GM19193 (cell line): Measurements from ENCODE around the gene SSBP4.

Experiments used
- POLR2A ChIP-seq: IDR thresholded peaks from 4 replicates; pipeline ENCODE4 v1.6.1; 2011; ENCODE audit not compliant: insufficient read depth, insufficient read length; ENCODE audit errors: extremely low read depth

SSBP4 gene

DNA sequence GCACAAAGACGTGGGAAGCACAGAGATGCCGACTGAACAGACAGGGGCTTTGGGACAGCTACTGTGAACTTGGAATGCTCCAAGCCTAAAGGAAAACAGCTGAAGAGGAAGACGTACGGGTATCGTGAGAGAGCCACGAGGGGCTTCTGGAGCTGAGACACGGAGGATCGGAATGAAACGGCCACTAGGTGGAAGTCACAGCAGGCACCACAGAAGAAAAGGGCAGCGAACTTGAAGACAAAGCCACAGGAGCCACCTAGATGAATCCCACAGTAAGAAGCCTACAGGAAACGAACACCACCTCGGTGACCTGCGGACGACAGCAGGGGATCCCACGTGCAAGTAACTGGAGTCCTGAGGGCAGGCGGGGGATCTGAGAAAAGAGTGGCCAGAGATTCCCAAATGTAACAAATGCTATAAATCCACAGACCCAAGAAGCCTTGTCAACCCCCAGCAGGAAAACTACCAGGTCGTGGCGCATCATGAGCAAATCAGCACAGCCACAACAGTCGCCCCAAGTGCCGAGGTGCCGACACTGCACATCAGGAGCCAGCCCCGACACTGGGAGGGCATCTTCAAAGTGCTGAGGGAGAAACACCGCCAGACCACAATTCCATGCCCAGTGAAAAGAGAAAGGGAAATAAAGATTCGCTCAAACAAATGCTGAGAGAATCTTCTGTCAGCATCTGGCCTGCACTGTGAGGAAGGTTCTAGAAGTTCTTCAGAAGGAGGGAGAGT lies 58.0 kb downstream of the SSBP4 start:
- TF ChIP-seq POLR2A, result no peak

DNA sequence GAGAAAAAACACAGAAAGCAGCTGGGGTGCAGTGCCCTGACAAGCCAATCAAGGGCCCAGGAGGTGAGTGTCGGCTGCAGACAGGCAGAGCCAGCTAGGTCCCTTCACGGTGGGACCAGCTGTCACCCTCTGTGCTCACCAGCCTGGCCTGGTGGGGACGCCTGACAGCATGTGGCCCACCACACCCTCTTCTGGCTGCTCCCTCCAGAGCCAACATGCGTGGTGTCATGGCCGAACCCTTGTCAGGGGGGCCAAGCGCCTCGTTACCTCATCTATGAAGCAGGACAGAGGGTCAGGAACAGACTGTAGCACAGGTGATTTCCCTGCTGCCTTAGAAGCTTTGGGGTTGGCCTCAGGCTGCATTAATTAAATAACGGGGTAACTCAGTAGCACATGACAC lies 58.8 kb downstream of the SSBP4 start:
- peak; percentile 4 for TF ChIP-seq POLR2A

DNA sequence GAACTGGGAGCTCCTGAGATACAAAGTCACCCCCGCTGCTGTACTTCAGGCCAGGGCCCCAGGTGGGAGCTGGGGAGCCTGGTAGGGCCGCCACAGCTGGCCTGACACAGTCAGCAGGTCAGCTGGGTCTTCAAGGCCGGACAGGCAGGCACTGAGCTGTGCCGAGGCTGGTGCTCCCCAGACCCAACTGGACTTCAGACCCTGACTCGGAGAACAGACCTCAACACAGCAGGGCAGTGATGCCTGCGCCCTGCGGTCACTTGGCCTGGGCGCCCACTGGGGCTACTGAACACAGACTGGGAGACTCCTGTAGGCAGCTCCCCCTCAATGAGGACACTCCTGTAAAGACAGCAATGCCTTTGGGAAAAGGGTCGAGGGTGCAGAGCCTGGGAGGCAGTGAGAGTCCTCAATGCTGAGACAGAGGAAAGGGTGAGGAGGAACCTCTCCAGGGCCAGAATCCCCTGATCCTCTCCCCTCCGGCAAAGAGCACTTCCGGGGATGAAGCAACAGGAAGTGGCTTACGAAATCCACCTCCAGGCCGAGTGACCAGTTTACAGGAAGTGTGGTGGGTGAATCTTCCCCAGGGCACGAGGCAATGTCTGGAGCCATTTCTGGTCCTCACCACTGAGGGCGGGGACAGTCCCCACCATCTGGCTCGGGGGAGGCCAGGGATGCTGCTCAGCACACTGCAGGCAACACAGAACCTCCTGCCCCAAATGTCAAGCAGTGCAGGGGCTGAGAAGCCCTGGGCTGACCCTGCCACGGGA lies 59.5 kb downstream of the SSBP4 start:
- peak; percentile 16 for TF ChIP-seq POLR2A

DNA sequence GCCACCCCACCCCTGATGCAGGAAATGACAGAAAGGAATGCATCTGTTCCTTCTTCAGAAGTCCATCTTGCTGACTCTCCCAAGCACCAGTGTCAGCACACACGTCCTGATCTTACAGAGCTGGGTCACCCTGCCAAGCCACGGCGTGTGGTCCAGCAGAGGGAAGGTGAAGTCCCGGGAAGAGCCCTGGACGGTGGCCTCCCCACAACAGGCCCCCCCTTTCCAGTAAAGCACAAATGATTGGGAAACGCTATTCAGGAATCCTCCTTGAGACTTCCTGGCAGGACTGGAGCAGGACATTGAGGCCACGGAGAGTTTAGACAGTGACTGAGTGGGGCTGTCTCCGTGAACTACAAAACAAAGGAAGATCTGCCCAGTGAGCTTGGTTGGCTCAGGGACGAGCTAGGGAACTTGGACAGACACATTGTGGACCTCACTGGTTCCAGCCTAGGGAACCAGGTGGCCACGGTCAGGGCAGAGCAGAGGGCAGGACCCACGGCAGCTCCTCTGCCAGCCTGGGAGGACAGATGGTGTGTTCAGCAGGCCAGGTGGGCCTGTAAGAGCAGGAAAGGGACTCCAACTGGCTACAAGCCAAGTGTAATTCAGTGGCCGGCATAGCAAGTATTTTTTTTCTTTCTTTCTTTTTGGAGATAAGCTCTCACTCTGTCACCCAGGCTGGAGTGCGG lies 61.0 kb downstream of the SSBP4 start:
- no peak for TF ChIP-seq POLR2A

DNA sequence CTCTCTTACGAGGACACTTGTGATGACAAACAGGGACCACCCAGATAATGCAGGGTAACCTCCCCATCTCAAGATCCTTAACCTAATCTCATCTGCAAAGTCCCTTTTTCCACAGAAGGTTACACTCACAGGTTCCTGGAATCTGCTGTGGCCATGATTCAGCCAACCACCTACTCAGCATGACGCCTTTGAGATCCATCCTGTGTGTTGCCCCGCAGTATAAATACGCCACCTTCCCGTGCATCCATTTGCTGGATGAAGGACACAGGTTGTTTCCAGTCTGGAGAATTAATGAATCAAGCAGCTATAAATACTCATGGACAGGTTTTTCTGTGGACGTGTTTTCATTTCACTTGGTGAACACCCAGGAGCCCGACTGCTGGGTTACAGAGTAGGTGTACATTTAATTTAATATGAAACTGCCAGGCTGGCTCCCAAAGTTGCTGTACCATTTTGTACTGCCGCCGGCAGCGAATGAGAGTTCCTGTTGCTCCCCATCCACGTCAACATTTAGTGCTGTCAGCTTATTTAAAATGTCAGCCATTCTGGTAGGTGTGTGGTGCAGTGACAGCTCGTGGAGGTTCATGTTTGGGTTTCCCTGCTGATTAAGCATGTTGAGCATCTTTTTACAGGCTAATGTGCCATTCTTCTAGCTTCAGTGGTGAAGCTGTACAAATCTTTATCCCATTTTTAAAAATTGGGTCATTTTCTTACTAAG lies 62.5 kb downstream of the SSBP4 start:
- TF ChIP-seq POLR2A, result no peak

DNA sequence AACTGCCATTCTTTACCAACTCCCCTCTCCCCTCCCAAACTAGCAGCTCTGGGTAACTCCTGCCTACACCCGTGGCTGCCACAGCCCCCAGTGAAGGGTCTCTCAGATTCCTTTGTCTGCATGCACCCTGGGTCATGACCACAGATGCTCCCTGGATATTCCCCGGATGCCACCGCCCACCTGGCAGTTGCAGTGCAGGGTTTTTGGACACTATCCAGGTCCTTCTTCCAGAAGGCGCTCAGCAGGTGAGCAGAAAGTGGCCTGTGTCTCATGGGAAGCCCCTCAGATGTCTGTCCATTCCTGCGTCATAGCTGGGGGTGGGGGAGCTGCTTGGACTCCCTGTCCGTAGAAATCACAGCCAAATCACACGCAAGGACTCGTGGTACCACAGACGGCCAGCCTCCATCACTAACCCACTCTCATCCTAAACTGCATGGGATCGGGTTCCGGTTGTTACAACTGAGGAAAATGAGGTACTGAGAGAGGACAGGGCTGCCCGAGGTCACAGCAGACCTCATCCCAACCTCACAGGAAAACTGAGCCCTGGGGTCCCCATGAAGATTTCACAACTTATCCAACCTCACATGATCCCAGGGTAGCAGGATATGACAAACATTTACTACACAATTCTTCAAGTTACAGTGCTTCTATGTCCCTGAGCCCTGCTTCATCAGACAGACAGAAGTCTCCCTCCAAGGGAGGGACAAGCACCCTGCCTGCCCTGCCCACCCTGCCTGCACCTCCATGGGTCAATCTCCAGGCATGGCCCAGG lies 64.1 kb downstream of the SSBP4 start:
- TF ChIP-seq POLR2A, result no peak
